ENCODE measurements around the gene DPYD. TPM values are rescaled to one million over a fixed set of nuclear protein-coding genes. Genes with fewer than 3 reads are reported as not detected.

DPYD gene
- polyA plus RNA-seq, 1 donor: 32.5 TPM

DNA sequence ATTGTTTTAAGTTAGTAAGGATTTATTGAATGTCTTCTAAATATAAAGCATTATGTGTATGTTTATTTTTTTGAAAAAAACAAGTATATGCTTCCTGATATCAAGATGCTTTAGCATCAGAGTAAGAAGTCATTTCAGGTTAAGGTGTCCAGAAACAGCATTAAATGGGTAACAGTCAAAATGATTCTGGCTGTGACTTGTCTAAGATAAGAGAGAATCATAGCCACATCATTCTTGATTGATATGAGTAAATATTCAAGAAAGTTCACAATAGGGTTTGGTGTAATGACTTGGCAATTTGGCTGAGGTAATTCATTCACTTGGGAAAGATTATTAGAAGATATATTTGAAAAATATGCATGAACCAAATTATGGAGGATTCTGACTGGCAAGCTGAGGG is 193.8 kb downstream of the DPYD start:
- Histone ChIP-seq H3K9me3 (ENCODE audit: control insufficient read depth, low read depth, low read length) (peaks cover 7% of the 10 kb centered on the region), H3K27me3 (ENCODE audit: control insufficient read depth, insufficient read depth, low read length) (no peaks in the 10 kb centered on the region), H3K4me3 (ENCODE audit: low read length) (no peak overlapping the region), H3K4me1 (ENCODE audit: control insufficient read depth, insufficient read depth, low read length) (no peaks in the 10 kb centered on the region), H3K36me3 (ENCODE audit: control insufficient read depth, insufficient read depth, low read length) (no peaks in the 10 kb centered on the region), H3K27ac (ENCODE audit: low read length) (no peak overlapping the region)
- no peak for DNase-seq

DNA sequence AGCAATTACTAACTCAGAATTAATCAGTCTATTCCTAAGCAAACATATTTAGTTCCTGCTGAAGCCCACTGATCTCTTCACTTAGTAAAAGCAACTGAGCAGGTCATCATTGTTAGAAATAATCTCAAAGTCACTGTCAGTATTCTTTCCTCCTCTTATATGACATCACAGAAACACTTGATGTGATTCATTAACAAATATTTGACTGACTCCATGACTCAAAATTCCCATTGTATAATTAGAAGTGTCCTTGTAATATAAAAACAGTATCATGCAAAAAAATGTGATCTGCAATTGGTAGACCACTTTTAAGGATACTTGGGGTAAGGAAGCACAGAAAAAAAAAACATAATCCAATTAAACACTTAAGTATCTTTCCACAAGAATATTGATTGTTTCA is 194.4 kb downstream of the DPYD start:
- Histone ChIP-seq H3K27ac (ENCODE audit: low read length) (no peak overlapping the region), H3K4me3 (ENCODE audit: low read length) (no peak overlapping the region), H3K4me1 (ENCODE audit: control insufficient read depth, insufficient read depth, low read length) (no peaks in the 10 kb centered on the region), H3K9me3 (ENCODE audit: control insufficient read depth, low read depth, low read length) (peaks cover 7% of the 10 kb centered on the region), H3K27me3 (ENCODE audit: control insufficient read depth, insufficient read depth, low read length) (no peaks in the 10 kb centered on the region), H3K36me3 (ENCODE audit: control insufficient read depth, insufficient read depth, low read length) (no peaks in the 10 kb centered on the region)
- DNase-seq: no peak

DNA sequence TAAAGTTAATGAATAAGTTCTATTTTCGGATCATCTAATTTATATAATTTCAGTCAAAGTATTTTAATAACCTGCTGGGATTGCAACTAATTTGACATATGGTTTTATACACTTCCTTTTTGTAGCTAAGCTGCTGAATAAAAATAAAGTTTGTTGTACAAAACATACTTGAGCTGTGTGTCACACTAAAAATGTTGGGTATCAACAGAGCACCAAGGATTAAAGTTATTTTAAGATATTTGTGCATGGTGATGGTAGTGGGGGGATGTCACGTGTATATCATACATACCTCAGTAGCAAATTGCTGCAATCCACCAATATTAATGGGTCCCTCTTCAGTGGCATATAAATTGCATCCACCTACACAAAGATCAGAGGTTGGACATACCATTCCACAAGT is 199.6 kb downstream of the DPYD start:
- no peaks in the 10 kb centered on the region for H3K27me3 ChIP-seq (ENCODE audit: control insufficient read depth, insufficient read depth, low read length)
- H3K36me3 ChIP-seq (ENCODE audit: control insufficient read depth, insufficient read depth, low read length): no peaks in the 10 kb centered on the region
- DNase-seq: no peak
- no peak overlapping the region for H3K4me3 ChIP-seq (ENCODE audit: low read length)
- H3K4me1 ChIP-seq (ENCODE audit: control insufficient read depth, insufficient read depth, low read length): no peaks in the 10 kb centered on the region
- no peak overlapping the region for H3K27ac ChIP-seq (ENCODE audit: low read length)
- H3K9me3 ChIP-seq (ENCODE audit: control insufficient read depth, low read depth, low read length): peaks cover 12% of the 10 kb centered on the region
- WGBS (ENCODE audit: insufficient coverage, low lambda C conversion rate): no CpG with 5 or more reads among the region's 2 CpGs

DNA sequence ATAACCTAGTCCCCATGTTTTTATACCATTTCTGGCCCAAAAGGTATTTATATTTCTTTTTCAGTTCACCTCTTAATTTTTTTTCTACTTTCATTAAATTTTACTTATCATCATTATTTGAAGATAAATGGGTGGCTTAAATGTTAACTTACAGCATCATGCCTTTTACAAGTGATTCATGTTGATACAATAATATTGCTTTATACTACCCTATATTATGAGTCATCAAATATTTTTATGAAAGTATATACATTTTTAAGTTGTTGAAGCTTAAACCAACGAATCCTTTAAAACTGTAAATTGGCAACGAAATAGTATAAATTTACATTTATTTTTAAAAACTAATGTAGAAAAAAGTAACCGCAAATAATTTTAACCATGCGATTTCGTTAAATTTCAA is 207.9 kb downstream of the DPYD start:
- 98% methylated on average over 5 of the region's 5 CpGs for WGBS (ENCODE audit: insufficient coverage, low lambda C conversion rate)
- H3K4me1 ChIP-seq (ENCODE audit: control insufficient read depth, insufficient read depth, low read length): no peaks in the 10 kb centered on the region
- peaks cover 4% of the 10 kb centered on the region for H3K9me3 ChIP-seq (ENCODE audit: control insufficient read depth, low read depth, low read length)
- H3K36me3 ChIP-seq (ENCODE audit: control insufficient read depth, insufficient read depth, low read length): no peaks in the 10 kb centered on the region
- no peak for DNase-seq
- H3K27me3 ChIP-seq (ENCODE audit: control insufficient read depth, insufficient read depth, low read length): no peaks in the 10 kb centered on the region
- no peak overlapping the region for H3K4me3 ChIP-seq (ENCODE audit: low read length)
- H3K27ac ChIP-seq (ENCODE audit: low read length): no peak overlapping the region

DNA sequence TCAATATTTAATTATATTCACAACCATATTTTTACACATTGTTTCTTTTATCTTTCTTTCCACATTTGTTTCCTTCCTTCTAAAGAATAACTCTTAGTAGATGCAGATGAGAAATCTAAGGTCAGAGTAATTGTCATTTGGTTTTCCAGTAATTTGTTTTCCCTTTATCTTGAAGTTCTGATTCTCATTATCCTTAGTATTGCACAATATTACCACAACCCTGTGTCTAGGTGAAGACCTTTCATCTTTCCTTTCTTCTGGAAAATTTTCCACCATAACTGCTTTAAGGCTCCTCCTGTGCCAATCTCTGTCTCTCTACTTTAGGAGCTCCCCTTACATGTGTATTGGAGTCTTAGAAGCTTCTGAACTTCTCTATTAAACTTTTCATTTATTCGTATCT is 209.0 kb downstream of the DPYD start:
- H3K4me1 ChIP-seq (ENCODE audit: control insufficient read depth, insufficient read depth, low read length): no peaks in the 10 kb centered on the region
- 100% methylated on average over 1 of the region's 1 CpG for WGBS (ENCODE audit: insufficient coverage, low lambda C conversion rate)

GRCh38 chr1:97693601-97694000 is 227.2 kb downstream of the DPYD start:
- no peaks in the 10 kb centered on the region for H3K4me1 ChIP-seq (ENCODE audit: control insufficient read depth, insufficient read depth, low read length)
- H3K4me3 ChIP-seq (ENCODE audit: low read length): no peak overlapping the region
- H3K9me3 ChIP-seq (ENCODE audit: control insufficient read depth, low read depth, low read length): no peaks in the 10 kb centered on the region
- 83% methylated on average over 1 of the region's 1 CpG for WGBS (ENCODE audit: insufficient coverage, low lambda C conversion rate)
- no peaks in the 10 kb centered on the region for H3K27me3 ChIP-seq (ENCODE audit: control insufficient read depth, insufficient read depth, low read length)
- no peaks in the 10 kb centered on the region for H3K36me3 ChIP-seq (ENCODE audit: control insufficient read depth, insufficient read depth, low read length)
- H3K27ac ChIP-seq (ENCODE audit: low read length): no peak overlapping the region
- DNase-seq: no peak

More for the DNA sequence above, 209.0 kb downstream of the DPYD start:
- H3K27ac ChIP-seq (ENCODE audit: low read length): no peak overlapping the region
- H3K4me3 ChIP-seq (ENCODE audit: low read length): no peak overlapping the region
- H3K9me3 ChIP-seq (ENCODE audit: control insufficient read depth, low read depth, low read length): no peaks in the 10 kb centered on the region
- H3K36me3 ChIP-seq (ENCODE audit: control insufficient read depth, insufficient read depth, low read length): no peaks in the 10 kb centered on the region
- H3K27me3 ChIP-seq (ENCODE audit: control insufficient read depth, insufficient read depth, low read length): no peaks in the 10 kb centered on the region
- no peak for DNase-seq

- Histone ChIP-seq H3K9me3 (ENCODE audit: control insufficient read depth, low read depth, low read length) (no peaks in the 10 kb centered on the region), H3K36me3 (ENCODE audit: control insufficient read depth, insufficient read depth, low read length) (no peaks in the 10 kb centered on the region), H3K27me3 (ENCODE audit: control insufficient read depth, insufficient read depth, low read length) (no peaks in the 10 kb centered on the region), H3K4me3 (ENCODE audit: low read length) (no peak overlapping the region), H3K27ac (ENCODE audit: low read length) (no peak overlapping the region), H3K4me1 (ENCODE audit: control insufficient read depth, insufficient read depth, low read length) (no peaks in the 10 kb centered on the region)
- DNase-seq: no peak
Observed at GRCh38 chr1:97691325-97691724, 229.5 kb downstream of the DPYD start.

DNA sequence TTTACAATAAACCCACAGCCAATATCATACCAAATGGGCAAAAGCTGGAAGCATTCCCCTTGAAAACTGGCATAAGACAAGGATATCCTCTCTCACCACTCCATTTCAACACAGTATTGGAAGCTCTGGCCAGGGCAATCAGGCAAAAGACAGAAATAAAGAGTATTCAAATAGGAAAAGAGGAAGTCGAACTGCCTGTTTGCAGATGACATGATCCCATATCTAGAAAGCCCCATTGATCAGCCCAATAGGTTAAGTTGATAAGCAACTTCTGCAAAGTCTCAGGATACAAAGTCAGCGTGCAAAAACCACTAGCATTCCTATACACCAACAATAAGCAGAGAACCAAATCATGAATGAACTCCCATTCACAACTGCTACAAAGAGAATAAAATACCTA is 235.5 kb downstream of the DPYD start:
- H3K36me3 ChIP-seq (ENCODE audit: control insufficient read depth, insufficient read depth, low read length): no peaks in the 10 kb centered on the region
- DNase-seq: no peak
- no peak overlapping the region for H3K27ac ChIP-seq (ENCODE audit: low read length)
- WGBS (ENCODE audit: insufficient coverage, low lambda C conversion rate): no CpG with 5 or more reads among the region's 2 CpGs
- no peaks in the 10 kb centered on the region for H3K4me1 ChIP-seq (ENCODE audit: control insufficient read depth, insufficient read depth, low read length)
- H3K9me3 ChIP-seq (ENCODE audit: control insufficient read depth, low read depth, low read length): no peaks in the 10 kb centered on the region
- H3K27me3 ChIP-seq (ENCODE audit: control insufficient read depth, insufficient read depth, low read length): no peaks in the 10 kb centered on the region
- H3K4me3 ChIP-seq (ENCODE audit: low read length): no peak overlapping the region

DNA sequence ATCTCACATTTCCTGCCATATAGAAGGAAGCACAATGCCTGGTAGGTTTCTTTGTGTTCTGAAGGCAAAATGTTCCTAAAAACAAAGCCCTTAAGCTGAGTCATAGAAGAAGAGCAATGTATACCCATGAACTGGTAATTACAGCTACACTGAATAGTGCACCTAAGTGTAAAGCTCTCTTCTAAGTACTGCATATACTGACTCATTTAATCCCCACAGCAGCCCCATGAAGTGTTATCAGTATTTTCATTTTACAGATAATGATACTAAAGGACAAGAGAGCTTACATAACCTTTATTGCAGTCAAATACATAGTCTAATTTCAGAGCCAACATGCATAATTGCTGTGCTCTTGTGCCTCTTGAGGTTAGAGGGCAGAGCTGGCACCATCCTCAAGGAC is 239.9 kb downstream of the DPYD start:
- H3K36me3 ChIP-seq (ENCODE audit: control insufficient read depth, insufficient read depth, low read length): no peaks in the 10 kb centered on the region
- no peaks in the 10 kb centered on the region for H3K9me3 ChIP-seq (ENCODE audit: control insufficient read depth, low read depth, low read length)
- peak; percentile 9 to 52 for DNase-seq
- H3K27me3 ChIP-seq (ENCODE audit: control insufficient read depth, insufficient read depth, low read length): no peaks in the 10 kb centered on the region
- no peak overlapping the region for H3K27ac ChIP-seq (ENCODE audit: low read length)
- no peak overlapping the region for H3K4me3 ChIP-seq (ENCODE audit: low read length)
- no peaks in the 10 kb centered on the region for H3K4me1 ChIP-seq (ENCODE audit: control insufficient read depth, insufficient read depth, low read length)

GRCh38 chr1:97680470-97680869 is 240.4 kb downstream of the DPYD start:
- H3K27me3 ChIP-seq (ENCODE audit: control insufficient read depth, insufficient read depth, low read length): no peaks in the 10 kb centered on the region
- no peak overlapping the region for H3K4me3 ChIP-seq (ENCODE audit: low read length)
- DNase-seq: peak in 1 of 2 donors; percentile 5
- no peaks in the 10 kb centered on the region for H3K4me1 ChIP-seq (ENCODE audit: control insufficient read depth, insufficient read depth, low read length)
- no peaks in the 10 kb centered on the region for H3K9me3 ChIP-seq (ENCODE audit: control insufficient read depth, low read depth, low read length)
- WGBS (ENCODE audit: insufficient coverage, low lambda C conversion rate): no CpG with 5 or more reads among the region's 3 CpGs
- H3K27ac ChIP-seq (ENCODE audit: low read length): no peak overlapping the region
- no peaks in the 10 kb centered on the region for H3K36me3 ChIP-seq (ENCODE audit: control insufficient read depth, insufficient read depth, low read length)

GRCh38 chr1:97677702-97678101 is 243.1 kb downstream of the DPYD start:
- Histone ChIP-seq H3K27me3 (ENCODE audit: control insufficient read depth, insufficient read depth, low read length) (no peaks in the 10 kb centered on the region), H3K9me3 (ENCODE audit: control insufficient read depth, low read depth, low read length) (no peaks in the 10 kb centered on the region), H3K27ac (ENCODE audit: low read length) (no peak overlapping the region), H3K4me3 (ENCODE audit: low read length) (no peak overlapping the region), H3K4me1 (ENCODE audit: control insufficient read depth, insufficient read depth, low read length) (no peaks in the 10 kb centered on the region), H3K36me3 (ENCODE audit: control insufficient read depth, insufficient read depth, low read length) (no peaks in the 10 kb centered on the region)
- no peak for DNase-seq
- WGBS (ENCODE audit: insufficient coverage, low lambda C conversion rate): 100% methylated on average over 1 of the region's 4 CpGs

DNA sequence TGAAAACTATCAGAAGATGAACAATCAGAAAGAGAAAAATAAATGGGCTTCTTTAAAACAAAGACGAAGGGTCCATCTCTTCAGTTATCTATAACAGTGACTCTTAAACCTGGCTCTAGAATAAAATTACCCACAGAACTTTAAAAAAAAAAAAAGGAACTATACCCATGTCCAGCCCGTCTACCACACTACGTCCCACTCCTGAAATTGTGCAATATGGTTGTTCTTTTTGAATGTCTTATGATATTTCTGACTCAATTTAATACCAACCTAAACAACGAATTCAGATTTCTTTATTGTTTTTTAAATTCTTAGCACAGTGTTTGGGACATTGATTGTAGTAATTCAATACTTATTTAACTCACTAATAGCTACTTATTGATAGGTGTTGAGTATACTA is 246.3 kb downstream of the DPYD start:
- no peaks in the 10 kb centered on the region for H3K27me3 ChIP-seq (ENCODE audit: control insufficient read depth, insufficient read depth, low read length)
- H3K27ac ChIP-seq (ENCODE audit: low read length): no peak overlapping the region
- no peak overlapping the region for H3K4me3 ChIP-seq (ENCODE audit: low read length)
- no peaks in the 10 kb centered on the region for H3K36me3 ChIP-seq (ENCODE audit: control insufficient read depth, insufficient read depth, low read length)
- no peaks in the 10 kb centered on the region for H3K9me3 ChIP-seq (ENCODE audit: control insufficient read depth, low read depth, low read length)
- H3K4me1 ChIP-seq (ENCODE audit: control insufficient read depth, insufficient read depth, low read length): no peaks in the 10 kb centered on the region
- WGBS (ENCODE audit: insufficient coverage, low lambda C conversion rate): 90% methylated on average over 3 of the region's 4 CpGs
- no peak for DNase-seq

Measured in large intestine (tissue), 3 donors.